ENCODE measurements around the gene ZBTB45.

GRCh38 chr19:58474291-58474996 lies 45.2 kb downstream of the ZBTB45 start:
- peak; percentile 25; the same call in 1 of the 2 replicates for TF ChIP-seq POLR2AphosphoS5 (IDR thresholded peaks at IDR 0.05; ENCODE audit: borderline replicate concordance, low read depth, low read length)
- no peak for TF ChIP-seq EZH2 (IDR thresholded peaks at IDR 0.05)
- TF ChIP-seq FOXP2 (optimal IDR thresholded peaks at IDR 0.05; ENCODE audit: control extremely low read depth, extremely low read length, insufficient read depth), result no peak

Data from SK-N-MC (cell line).